Panc1 (cell line): ENCODE measurements around the gene CAMKK2. TPM values are rescaled to one million over a fixed set of nuclear protein-coding genes. Genes with fewer than 3 reads are reported as not detected.

Source experiments
- ATAC-seq: fragments of 200-7000 bp; cut with Tn5 transposase; 2 replicates; pipeline ENCODE4 v1.9.1; 2020; ENCODE audit warnings: mild to moderate bottlenecking, moderate library complexity
- BruUV-seq: library from RNA; stranded (reverse); fragments of 400-500 nt; replicated peaks from 2 replicates; lab custom pipeline; 2021; lab: Mats Ljungman, UMichigan
- CTCF ChIA-PET: fragments of 300-600 bp; sonication (Branson Sonifier 250); formaldehyde crosslinking; loops from one replicate; lab custom pipeline; 2022; ENCODE audit warnings: antibody characterized with exemption; lab: Charles Lee
- POLR2A ChIA-PET: fragments of 300-600 bp; sonication (Branson Sonifier 250); formaldehyde crosslinking; loops from one replicate; lab custom pipeline; 2022; ENCODE audit warnings: antibody characterized with exemption; lab: Charles Lee
- DNase-seq: peaks from one replicate; pipeline ENCODE4 v3.0.0-alpha.2; 2010; ENCODE audit warnings: low read depth, low spot score
- H3K27ac ChIP-seq: 2 replicates; pipeline ENCODE4 v1.5.1; 2011; ENCODE audit warnings: mild to moderate bottlenecking, low read length, inconsistent platforms
- H3K27me3 ChIP-seq: fragments of 200-500 bp; sonication (Bioruptor generic); 2 replicates; pipeline ENCODE4 v1.6.0; 2014; ENCODE audit warnings: low read length, inconsistent platforms; ENCODE audit not compliant: control insufficient read depth, insufficient read depth
- H3K36me3 ChIP-seq: fragments of 200-500 bp; sonication (Bioruptor generic); 2 replicates; pipeline ENCODE4 v1.5.1; 2014; ENCODE audit warnings: inconsistent platforms, mild to moderate bottlenecking, low read length, moderate library complexity; ENCODE audit not compliant: control insufficient read depth, insufficient read depth
- H3K4me1 ChIP-seq: 2 replicates; pipeline ENCODE4 v1.5.1; 2011; ENCODE audit warnings: inconsistent platforms, mild to moderate bottlenecking, low read length, moderate library complexity; ENCODE audit not compliant: control insufficient read depth, insufficient read depth
- H3K4me3 ChIP-seq, 2 experiments: 2 replicates each; pipeline ENCODE4 v1.5.1; 2011 to 2012; ENCODE audit warnings: low read depth in 2 of 2, low read length in 2 of 2, mild to moderate bottlenecking in 2 of 2, inconsistent platforms in 1 of 2, moderate library complexity in 1 of 2
- H3K9me3 ChIP-seq: fragments of 200-500 bp; sonication (Bioruptor generic); 2 replicates; pipeline ENCODE4 v1.5.1; 2014; ENCODE audit warnings: low read depth, mild to moderate bottlenecking, inconsistent platforms, low read length, moderate library complexity; ENCODE audit not compliant: control insufficient read depth, insufficient read depth
- POLR2AphosphoS5 ChIP-seq: IDR thresholded peaks from 2 replicates; pipeline ENCODE4 v1.6.1; 2012; ENCODE audit warnings: mild to moderate bottlenecking, low read depth, low read length, moderate library complexity
- SIN3A ChIP-seq: IDR thresholded peaks from 2 replicates; pipeline ENCODE4 v1.6.1; 2012; ENCODE audit warnings: low read depth, mild to moderate bottlenecking, low read length, moderate library complexity, borderline replicate concordance; ENCODE audit not compliant: insufficient read depth
- TCF7L2 ChIP-seq: IDR thresholded peaks from 2 replicates; pipeline ENCODE4 v1.6.1; 2011; ENCODE audit warnings: mild to moderate bottlenecking, low read depth, low read length, inconsistent platforms
- in situ Hi-C: cut with HindIII; loops from 2 replicates; pipeline ENCODE4 v1.10.0; 2016; ENCODE audit warnings: low sequenced_read_pairs, low pct_unique_long_range_greater_than_20kb
- intact Hi-C: fragments of 100-400 bp; cut with micrococcal nuclease; formaldehyde crosslinking; loops from one replicate; pipeline ENCODE4 v1.10.0; 2022; ENCODE audit not compliant: unreplicated experiment
- total RNA-seq: library from RNA; stranded (reverse); gene quantifications from one replicate; pipeline ENCODE4 v1.2.1, GENCODE V29; 2021; ENCODE audit not compliant: unreplicated experiment
- TF ChIP-seq, protein P1 (sequence below), 2 experiments: IDR thresholded peaks; 2 replicates each; pipeline ENCODE4 v1.6.1; 2011 to 2012; ENCODE audit warnings: low read depth in 2 of 2, control low read depth in 1 of 2, low read length in 1 of 2, mild to moderate bottlenecking in 1 of 2, moderate library complexity in 1 of 2; ENCODE audit not compliant: insufficient read depth in 1 of 2
- TF ChIP-seq, protein P2 (sequence below): fragments of 450-650 bp; IDR thresholded peaks from 2 replicates; pipeline ENCODE4 v1.5.1; 2017; ENCODE audit warnings: mild to moderate bottlenecking

The CAMKK2 gene
- total RNA-seq, 1 experiment from 2014 or later: 37.8 TPM

DNA sequence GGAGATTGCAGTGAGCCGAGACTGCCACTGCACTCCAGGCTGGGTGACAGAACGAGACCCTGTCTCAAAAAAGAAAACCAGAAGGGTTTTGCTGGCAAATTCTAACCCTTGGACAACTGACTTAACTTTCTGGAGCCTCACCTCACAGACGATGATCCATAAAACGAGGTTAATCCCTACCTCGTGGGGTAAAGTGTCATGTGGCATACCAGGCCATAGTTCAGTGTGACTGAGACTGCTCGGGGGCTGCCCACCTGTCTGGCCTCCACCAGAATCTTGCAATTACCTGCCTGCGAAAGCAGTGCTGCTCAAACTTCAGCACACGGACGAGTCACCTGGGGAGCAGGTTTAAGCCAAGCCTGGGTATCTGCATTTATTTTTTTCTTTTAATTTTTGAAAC is 59.7 kb downstream of the CAMKK2 start:
- DNase-seq (no peak), ATAC-seq (no peak)
- no peak overlapping the region for H3K4me3 ChIP-seq
- H3K4me1 ChIP-seq: no peaks in the 10 kb centered on the region
- H3K27me3 ChIP-seq: no peaks in the 10 kb centered on the region
- H3K27ac ChIP-seq: no peak overlapping the region
- in situ Hi-C loops: no loop called here
- no peaks in the 10 kb centered on the region for H3K9me3 ChIP-seq
- POLR2A ChIA-PET: no interaction called here
- intact Hi-C loops: no loop called here
- TF ChIP-seq, protein P1, sequence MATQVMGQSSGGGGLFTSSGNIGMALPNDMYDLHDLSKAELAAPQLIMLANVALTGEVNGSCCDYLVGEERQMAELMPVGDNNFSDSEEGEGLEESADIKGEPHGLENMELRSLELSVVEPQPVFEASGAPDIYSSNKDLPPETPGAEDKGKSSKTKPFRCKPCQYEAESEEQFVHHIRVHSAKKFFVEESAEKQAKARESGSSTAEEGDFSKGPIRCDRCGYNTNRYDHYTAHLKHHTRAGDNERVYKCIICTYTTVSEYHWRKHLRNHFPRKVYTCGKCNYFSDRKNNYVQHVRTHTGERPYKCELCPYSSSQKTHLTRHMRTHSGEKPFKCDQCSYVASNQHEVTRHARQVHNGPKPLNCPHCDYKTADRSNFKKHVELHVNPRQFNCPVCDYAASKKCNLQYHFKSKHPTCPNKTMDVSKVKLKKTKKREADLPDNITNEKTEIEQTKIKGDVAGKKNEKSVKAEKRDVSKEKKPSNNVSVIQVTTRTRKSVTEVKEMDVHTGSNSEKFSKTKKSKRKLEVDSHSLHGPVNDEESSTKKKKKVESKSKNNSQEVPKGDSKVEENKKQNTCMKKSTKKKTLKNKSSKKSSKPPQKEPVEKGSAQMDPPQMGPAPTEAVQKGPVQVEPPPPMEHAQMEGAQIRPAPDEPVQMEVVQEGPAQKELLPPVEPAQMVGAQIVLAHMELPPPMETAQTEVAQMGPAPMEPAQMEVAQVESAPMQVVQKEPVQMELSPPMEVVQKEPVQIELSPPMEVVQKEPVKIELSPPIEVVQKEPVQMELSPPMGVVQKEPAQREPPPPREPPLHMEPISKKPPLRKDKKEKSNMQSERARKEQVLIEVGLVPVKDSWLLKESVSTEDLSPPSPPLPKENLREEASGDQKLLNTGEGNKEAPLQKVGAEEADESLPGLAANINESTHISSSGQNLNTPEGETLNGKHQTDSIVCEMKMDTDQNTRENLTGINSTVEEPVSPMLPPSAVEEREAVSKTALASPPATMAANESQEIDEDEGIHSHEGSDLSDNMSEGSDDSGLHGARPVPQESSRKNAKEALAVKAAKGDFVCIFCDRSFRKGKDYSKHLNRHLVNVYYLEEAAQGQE (IDR thresholded peaks at IDR 0.05; ENCODE audit: insufficient read depth in 1 of 2, low read depth in 2 of 2, low read length in 1 of 2): no peak
- TF ChIP-seq, protein P2, sequence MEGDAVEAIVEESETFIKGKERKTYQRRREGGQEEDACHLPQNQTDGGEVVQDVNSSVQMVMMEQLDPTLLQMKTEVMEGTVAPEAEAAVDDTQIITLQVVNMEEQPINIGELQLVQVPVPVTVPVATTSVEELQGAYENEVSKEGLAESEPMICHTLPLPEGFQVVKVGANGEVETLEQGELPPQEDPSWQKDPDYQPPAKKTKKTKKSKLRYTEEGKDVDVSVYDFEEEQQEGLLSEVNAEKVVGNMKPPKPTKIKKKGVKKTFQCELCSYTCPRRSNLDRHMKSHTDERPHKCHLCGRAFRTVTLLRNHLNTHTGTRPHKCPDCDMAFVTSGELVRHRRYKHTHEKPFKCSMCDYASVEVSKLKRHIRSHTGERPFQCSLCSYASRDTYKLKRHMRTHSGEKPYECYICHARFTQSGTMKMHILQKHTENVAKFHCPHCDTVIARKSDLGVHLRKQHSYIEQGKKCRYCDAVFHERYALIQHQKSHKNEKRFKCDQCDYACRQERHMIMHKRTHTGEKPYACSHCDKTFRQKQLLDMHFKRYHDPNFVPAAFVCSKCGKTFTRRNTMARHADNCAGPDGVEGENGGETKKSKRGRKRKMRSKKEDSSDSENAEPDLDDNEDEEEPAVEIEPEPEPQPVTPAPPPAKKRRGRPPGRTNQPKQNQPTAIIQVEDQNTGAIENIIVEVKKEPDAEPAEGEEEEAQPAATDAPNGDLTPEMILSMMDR: no peak
- no peak for TF ChIP-seq SIN3A
- TF ChIP-seq TCF7L2: no peak
- TF ChIP-seq POLR2AphosphoS5: no peak
- no peaks in the 10 kb centered on the region for H3K36me3 ChIP-seq
- CTCF ChIA-PET: no interaction called here
- no TSS peak for BruUV-seq

DNA sequence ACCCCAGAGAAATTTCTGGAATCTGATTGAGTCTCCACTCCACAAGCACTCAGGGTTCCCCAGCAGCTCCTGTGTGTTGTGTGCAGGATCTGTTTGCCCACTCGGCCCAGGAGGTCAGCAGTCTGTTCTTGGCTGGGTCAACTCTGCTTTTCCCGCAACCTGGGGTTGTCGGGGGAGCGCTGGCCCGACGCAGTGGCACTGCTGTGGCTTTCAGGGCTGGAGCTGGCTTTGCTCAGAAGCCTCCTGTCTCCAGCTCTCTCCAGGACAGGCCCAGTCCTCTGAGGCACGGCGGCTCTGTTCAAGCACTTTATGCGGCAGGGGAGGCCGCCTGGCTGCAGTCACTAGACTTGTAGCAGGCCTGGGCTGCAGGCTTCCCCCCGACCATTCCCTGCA is 62.9 kb downstream of the CAMKK2 start:
- no peak overlapping the region for H3K27ac ChIP-seq
- TF ChIP-seq, protein P1 (IDR thresholded peaks at IDR 0.05; ENCODE audit: insufficient read depth in 1 of 2, low read depth in 2 of 2, low read length in 1 of 2): no peak
- TF ChIP-seq TCF7L2 (no peak), POLR2AphosphoS5 (no peak), SIN3A (no peak)
- TF ChIP-seq, protein P2: no peak
- POLR2A ChIA-PET: no interaction called here
- no TSS peak for BruUV-seq
- CTCF ChIA-PET: interaction anchor here (0.6 kb wide), 1 partner anchor 182 kb away, joined by 4 read pairs; no protein-coding TSS in a partner anchor
- H3K9me3 ChIP-seq: no peaks in the 10 kb centered on the region
- no peaks in the 10 kb centered on the region for H3K4me1 ChIP-seq
- no peaks in the 10 kb centered on the region for H3K36me3 ChIP-seq
- H3K4me3 ChIP-seq: no peak overlapping the region
- no peaks in the 10 kb centered on the region for H3K27me3 ChIP-seq
- ATAC-seq (no peak), DNase-seq (no peak)
- intact Hi-C loops: no loop called here
- in situ Hi-C loops: no loop called here
